RWPE1 (cell line): Measurements from ENCODE around the gene ZNF532.
A peak's percentile ranks its signal among the peaks of the same experiment; 100 is the strongest.

ENCODE experiments used
- CTCF ChIA-PET: fragments of 350-600 bp; sonication (Branson Sonifier 250); formaldehyde crosslinking; extraction: SDS; loops from one replicate; lab custom pipeline; 2021; lab: Yijun Ruan, JAX
- POLR2A ChIA-PET: fragments of 400-600 bp; formaldehyde crosslinking; extraction: SDS; loops from one replicate; lab custom pipeline; 2020; ENCODE audit warnings: antibody characterized with exemption; ENCODE audit not compliant: low non-redundant PET; lab: Yijun Ruan, JAX
- DNase-seq: peaks from one replicate; pipeline ENCODE4 v3.0.0; 2012; ENCODE audit warnings: low spot score
- H3K27ac ChIP-seq: fragments of 450-650 bp; 2 replicates; pipeline ENCODE4 v1.5.1; 2017
- TF ChIP-seq, protein P1 (sequence below): fragments of 450-650 bp; conservative IDR thresholded peaks from 2 replicates; pipeline ENCODE4 v1.5.1; 2017; ENCODE audit warnings: low read depth, mild to moderate bottlenecking

The ZNF532 gene

DNA sequence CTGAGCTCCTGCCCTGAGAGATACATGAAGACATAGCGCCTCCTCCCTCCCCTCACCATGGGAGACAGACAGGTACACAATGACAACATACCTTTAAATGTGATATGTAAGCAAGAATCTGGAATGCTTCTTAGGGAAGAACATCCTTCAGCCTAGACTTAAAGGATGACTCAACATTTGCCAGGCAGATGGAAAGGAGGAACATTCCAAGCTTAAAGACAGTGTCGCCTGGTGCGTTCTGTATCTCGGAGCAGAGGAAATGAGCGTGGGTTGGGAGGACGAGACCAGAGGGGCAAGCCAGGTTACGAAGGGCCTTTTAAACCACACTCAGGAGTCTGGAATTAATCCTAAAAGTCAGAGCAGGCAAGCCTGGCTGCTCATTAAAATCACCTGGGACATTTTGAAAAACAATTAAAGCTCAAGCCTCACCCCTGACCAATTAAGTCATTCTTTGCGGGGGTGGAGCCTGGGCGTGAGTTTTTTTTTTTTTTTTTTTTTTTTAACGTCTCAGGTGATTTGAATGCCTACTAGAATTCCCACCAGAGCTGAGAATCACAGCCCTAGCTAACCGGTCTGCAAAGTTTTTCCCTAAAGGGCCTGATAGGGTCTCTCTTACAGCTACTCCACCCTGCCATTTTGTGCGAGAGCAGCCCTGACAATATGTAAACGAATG lies 143.8 kb downstream of the ZNF532 start:
- DNase-seq = peak; percentile 79
- peak overlapping the region; percentile 78 for H3K27ac ChIP-seq
- CTCF ChIA-PET = interaction anchor here (0.6 kb wide), 1 partner anchor 685 kb away, joined by 6 read pairs; no protein-coding TSS in a partner anchor
- TF ChIP-seq, protein P1, sequence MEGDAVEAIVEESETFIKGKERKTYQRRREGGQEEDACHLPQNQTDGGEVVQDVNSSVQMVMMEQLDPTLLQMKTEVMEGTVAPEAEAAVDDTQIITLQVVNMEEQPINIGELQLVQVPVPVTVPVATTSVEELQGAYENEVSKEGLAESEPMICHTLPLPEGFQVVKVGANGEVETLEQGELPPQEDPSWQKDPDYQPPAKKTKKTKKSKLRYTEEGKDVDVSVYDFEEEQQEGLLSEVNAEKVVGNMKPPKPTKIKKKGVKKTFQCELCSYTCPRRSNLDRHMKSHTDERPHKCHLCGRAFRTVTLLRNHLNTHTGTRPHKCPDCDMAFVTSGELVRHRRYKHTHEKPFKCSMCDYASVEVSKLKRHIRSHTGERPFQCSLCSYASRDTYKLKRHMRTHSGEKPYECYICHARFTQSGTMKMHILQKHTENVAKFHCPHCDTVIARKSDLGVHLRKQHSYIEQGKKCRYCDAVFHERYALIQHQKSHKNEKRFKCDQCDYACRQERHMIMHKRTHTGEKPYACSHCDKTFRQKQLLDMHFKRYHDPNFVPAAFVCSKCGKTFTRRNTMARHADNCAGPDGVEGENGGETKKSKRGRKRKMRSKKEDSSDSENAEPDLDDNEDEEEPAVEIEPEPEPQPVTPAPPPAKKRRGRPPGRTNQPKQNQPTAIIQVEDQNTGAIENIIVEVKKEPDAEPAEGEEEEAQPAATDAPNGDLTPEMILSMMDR = no peak
- POLR2A ChIA-PET = no interaction called here

- CTCF ChIA-PET = no interaction called here
- TF ChIP-seq, protein P1 = no peak
- H3K27ac ChIP-seq = no peak overlapping the region; the same call in 1 of the 2 replicates
- DNase-seq = no peak
- POLR2A ChIA-PET = no interaction called here
These were observed 145.2 kb downstream of the ZNF532 start for GRCh38 chr18:59009846-59010245.

- no peak overlapping the region for H3K27ac ChIP-seq
- CTCF ChIA-PET = no interaction called here
- POLR2A ChIA-PET = no interaction called here
- TF ChIP-seq, protein P1 = no peak
- DNase-seq = no peak
These were observed 146.6 kb downstream of the ZNF532 start for GRCh38 chr18:59011289-59011688.

DNA sequence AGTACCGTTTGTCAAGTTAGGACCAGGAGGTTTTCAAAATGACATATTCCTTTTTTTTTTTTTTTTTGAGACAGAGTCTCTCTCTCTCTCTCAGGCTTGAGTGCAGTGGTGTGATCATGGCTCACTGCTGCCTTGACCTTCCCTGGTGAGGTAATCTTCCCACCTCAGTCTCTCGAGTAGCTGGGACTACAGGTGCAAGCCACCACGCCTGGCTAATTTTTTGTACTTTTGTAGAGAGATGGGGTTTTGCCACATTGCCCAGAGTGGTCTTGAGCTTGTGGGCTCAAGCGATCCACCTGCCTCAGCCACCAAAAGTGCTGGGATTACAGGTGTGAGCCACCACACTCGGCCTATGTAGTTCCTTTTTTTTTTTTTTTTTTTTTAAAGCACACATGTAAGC lies 147.1 kb downstream of the ZNF532 start:
- TF ChIP-seq, protein P1 = no peak
- no peak overlapping the region for H3K27ac ChIP-seq
- POLR2A ChIA-PET = no interaction called here
- no peak for DNase-seq
- CTCF ChIA-PET = no interaction called here

DNA sequence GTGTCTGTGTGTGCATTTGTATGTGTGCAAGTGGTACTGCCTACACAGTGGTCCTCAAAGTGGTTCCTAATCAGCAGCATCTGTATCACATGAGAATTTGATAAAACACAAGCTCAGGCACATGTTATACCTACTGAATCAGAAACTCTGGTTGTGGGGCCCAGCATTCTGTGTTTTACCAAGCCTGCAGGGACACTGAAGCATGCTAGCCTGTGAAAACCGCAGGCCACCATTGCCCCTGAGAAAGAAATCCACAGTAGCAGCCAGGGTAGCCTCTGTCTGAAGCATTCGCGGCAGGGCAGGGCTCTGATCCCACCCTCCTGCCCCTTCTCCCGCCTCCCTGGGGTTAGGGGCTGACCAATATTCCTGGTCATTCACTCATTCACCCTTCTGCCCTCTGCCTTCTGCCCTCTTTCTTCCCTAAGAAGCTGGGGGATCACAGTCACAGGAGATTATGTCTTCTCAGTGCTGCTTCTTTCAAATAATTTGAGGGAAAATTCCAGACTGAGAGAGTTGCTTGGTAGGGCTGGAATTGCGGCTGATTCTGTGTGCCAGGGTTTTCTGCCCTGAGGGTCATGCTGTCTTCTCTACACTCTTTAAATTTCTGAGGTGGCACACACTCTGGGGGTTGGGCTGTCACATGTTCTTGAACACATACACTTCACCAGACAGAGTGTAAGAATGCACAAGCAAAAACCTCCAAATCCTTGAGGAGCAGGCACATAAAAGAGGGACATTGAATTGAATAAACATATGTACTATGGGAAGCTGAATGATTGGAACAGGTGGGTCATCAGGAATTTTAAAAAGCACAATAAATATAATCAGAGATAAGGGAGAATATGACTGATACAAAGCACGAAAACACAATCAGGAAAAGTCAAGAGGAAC lies 148.4 kb downstream of the ZNF532 start:
- POLR2A ChIA-PET = interaction anchor here (0.6 kb wide), 1 partner anchor 243 kb away, joined by 3 read pairs; no protein-coding TSS in a partner anchor
- no peak overlapping the region for H3K27ac ChIP-seq
- TF ChIP-seq, protein P1 = no peak
- CTCF ChIA-PET = no interaction called here
- DNase-seq = no peak

DNA sequence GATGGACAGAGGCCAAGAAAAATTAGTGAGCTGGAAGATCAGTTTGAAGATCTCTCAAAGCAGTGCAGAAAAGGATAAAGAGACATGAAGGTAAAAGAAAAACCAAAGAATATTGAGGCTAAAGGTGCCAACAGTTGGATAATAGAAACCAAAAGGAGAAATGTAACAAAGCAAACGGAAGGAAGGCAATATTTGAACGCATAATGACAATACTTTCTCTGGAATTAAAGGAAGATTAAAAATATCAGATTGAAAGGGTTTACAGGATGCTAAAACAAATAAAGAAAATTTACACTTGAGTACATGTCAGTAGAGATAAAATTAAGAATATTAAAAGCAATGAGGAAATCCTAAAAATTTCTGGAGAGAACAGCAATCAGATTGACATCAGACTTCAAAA lies 149.1 kb downstream of the ZNF532 start:
- ChIA-PET CTCF (interaction anchor here (1.3 kb wide), 1 partner anchor 10 kb away, joined by 4 read pairs; no protein-coding TSS in a partner anchor), POLR2A (interaction anchor here (0.6 kb wide), 1 partner anchor 244 kb away, joined by 3 read pairs; no protein-coding TSS in a partner anchor)
- H3K27ac ChIP-seq = no peak overlapping the region
- DNase-seq = no peak
- TF ChIP-seq, protein P1 = no peak
